Measurements from ENCODE around the gene CHIT1.

CHIT1 gene

DNA sequence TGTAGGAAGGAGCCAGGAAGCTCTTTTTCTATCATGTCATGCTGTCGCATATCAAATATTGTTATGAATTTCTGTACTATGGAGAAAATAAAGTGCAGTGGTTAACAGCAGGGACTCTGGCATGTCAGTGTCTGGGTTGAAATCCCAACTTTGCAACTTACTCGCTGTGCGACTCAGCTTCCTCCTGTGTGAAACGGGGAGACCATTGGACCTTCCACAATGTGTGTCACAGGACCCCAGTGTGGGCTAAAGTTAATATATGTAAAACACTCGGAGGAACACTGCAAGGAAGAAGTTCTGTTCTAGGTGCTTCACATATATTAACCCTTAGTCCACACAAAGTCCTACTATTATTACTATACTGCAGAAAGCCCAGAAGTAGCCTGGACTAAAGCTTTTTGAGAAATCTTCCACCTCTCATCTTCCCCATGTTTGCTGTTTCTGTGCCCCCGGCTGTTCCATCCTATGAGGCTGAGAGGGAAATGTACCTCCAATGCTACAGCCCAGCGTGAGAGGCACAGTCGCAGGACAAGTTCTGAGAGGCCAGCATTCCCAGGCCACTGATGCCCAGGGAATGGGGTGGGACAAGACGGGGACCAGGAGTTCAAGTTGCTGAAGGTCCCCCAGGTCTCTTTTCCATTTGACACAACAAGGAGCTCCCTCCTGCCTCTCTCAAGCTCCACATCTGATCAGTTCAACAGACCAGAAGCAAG, 1.9 kb downstream of the CHIT1 start:
- TF ChIP-seq, protein P1, sequence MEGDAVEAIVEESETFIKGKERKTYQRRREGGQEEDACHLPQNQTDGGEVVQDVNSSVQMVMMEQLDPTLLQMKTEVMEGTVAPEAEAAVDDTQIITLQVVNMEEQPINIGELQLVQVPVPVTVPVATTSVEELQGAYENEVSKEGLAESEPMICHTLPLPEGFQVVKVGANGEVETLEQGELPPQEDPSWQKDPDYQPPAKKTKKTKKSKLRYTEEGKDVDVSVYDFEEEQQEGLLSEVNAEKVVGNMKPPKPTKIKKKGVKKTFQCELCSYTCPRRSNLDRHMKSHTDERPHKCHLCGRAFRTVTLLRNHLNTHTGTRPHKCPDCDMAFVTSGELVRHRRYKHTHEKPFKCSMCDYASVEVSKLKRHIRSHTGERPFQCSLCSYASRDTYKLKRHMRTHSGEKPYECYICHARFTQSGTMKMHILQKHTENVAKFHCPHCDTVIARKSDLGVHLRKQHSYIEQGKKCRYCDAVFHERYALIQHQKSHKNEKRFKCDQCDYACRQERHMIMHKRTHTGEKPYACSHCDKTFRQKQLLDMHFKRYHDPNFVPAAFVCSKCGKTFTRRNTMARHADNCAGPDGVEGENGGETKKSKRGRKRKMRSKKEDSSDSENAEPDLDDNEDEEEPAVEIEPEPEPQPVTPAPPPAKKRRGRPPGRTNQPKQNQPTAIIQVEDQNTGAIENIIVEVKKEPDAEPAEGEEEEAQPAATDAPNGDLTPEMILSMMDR (conservative IDR thresholded peaks at IDR 0.05; ENCODE audit: control insufficient read depth, insufficient read depth, low read depth, low read length): no peak
- no peak for DNase-seq (ENCODE audit: low read depth)
- H3K4me3 ChIP-seq (ENCODE audit: control insufficient read depth, low read depth, low read length): no peak overlapping the region

DNA sequence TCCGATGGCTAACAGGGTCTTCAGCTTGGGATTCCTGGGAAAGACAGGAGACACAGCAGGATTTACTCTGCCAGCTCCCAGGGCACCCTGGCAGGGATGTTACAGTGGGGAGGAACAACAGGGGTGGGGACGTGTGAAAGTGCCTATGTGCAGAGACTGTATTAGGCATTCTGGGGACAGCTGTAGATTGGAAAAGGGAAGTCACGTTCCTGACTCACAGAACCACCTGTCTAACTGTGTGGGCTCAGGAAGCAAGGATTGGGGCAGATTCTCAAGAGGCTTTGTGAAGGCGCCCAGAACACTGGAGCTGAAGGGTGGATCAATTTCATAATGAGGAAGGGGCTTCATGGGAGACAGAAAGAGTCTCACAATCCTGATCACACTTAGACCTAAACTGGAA, 4.4 kb downstream of the CHIT1 start:
- H3K4me3 ChIP-seq (ENCODE audit: control insufficient read depth, low read depth, low read length): no peak overlapping the region
- DNase-seq (ENCODE audit: low read depth): no peak
- TF ChIP-seq, protein P1 (conservative IDR thresholded peaks at IDR 0.05; ENCODE audit: control insufficient read depth, insufficient read depth, low read depth, low read length): no peak

DNA sequence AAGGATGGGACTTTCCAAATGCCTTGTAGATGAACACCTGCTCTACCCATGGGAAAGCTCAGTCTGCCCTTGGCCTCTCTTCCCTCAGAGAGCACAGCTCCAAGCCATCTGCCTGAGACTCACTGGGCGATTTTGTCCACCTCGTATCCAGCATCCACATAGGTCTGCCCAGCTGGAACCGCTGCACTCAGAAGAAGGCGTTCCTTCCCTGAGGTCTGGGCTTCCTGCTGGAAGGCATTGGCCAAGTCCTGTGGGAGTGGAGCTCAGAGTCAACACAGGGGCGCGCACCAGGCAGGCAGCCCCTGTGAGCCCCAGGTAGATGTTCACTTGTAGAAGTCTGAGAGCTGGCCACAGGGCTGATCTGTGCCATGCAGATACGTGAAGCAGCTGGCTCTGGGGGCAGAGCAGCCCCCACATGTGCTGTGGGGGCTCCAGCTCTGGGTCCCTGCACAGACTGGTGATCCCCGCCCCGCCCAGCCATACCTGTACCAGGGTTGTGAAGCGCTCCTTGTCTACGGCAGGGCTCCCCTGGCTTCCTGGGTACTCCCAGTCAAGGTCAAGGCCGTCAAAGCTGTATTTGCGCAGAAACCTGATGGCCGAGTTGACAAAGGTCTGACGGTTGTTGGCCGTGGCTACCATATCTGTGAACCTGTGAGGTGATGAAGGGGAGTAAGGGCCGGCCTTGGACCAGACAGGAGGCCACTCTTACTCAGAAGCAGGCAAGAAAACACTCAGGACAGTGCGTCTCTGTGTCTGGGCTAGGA, 6.3 kb downstream of the CHIT1 start:
- no peak for DNase-seq (ENCODE audit: low read depth)
- no peak overlapping the region for H3K4me3 ChIP-seq (ENCODE audit: control insufficient read depth, low read depth, low read length)
- TF ChIP-seq, protein P1 (conservative IDR thresholded peaks at IDR 0.05; ENCODE audit: control insufficient read depth, insufficient read depth, low read depth, low read length): no peak

DNA sequence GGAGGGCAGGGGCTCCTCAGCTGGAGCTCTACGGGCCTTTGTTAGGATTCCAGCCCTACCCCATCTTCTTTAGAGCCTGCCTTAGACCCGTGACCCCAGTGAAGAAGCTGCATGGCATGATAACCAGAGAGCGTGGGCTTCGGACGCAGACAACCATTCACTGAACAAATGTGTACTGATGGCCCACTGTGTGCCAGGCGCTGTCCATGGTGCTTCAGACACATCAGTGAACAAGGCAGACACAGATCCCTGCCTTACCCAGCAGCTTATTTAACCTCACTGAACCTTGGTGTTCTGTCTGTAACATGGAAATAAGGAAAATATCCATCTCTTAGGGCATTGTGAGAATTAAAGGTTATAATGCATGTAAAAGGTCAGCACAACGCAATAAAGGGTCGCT, 9.5 kb downstream of the CHIT1 start:
- TF ChIP-seq, protein P1 (conservative IDR thresholded peaks at IDR 0.05; ENCODE audit: control insufficient read depth, insufficient read depth, low read depth, low read length): no peak
- no peak for DNase-seq (ENCODE audit: low read depth)
- no peak overlapping the region for H3K4me3 ChIP-seq (ENCODE audit: control insufficient read depth, low read depth, low read length)

DNA sequence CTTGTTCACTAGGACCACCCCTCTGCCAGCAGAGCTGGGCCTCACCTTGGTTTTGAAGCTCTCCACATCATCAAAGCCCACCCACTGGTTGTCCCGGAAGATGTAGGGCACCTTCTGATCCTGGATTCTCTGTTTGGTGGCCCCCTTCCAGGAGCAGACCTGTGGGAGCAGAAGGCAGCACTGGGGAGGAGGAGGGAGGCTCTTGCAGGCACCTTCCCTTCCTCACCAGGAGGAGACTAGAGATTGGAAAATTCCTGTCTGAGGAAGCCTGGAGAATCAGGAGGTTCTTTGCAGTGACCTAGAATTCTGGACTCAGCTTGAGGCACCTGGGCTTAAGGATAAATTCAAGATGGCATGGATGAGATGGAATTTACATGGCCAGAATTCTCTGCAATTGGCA, 10.3 kb downstream of the CHIT1 start:
- TF ChIP-seq, protein P1 (conservative IDR thresholded peaks at IDR 0.05; ENCODE audit: control insufficient read depth, insufficient read depth, low read depth, low read length): no peak
- no peak for DNase-seq (ENCODE audit: low read depth)
- H3K4me3 ChIP-seq (ENCODE audit: control insufficient read depth, low read depth, low read length): no peak overlapping the region

DNA sequence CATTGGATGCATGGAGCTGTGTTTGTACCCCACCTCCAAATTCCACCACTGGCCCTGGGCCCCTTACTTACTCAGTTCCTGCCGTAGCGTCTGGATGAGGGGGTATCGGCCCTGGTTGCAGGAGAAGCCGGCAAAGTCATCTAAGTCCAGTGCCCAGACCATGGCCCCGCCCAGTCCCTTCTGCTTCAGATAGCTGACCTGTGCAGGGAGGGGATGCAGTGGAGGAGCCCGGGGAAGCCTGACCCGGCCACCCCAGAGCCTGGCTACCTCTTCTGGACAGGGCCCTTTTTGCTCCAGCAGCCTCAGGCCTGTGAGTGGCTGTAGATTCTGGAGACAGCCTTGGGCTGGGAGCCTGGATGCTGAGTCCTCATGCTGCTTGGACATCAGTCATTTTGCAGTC, 11.8 kb downstream of the CHIT1 start:
- no peak overlapping the region for H3K4me3 ChIP-seq (ENCODE audit: control insufficient read depth, low read depth, low read length)
- TF ChIP-seq, protein P1 (conservative IDR thresholded peaks at IDR 0.05; ENCODE audit: control insufficient read depth, insufficient read depth, low read depth, low read length): no peak
- DNase-seq (ENCODE audit: low read depth): no peak

Data from fibroblast of mammary gland (primary cell).